Choroid plexus epithelial cell (primary cell): Measurements from ENCODE around the gene SYMPK.
"Not testable (repeated sequence)": the region's sequence is repeated elsewhere in the genome, so short reads cannot be mapped to it uniquely, and the experiment has no call there.

Source experiments
- DNase-seq: peaks from one replicate; pipeline ENCODE4 v3.0.0-alpha.2; 2010; ENCODE audit warnings: low read depth
- H3K4me3 ChIP-seq: 2 replicates; pipeline ENCODE4 v1.5.1; 2011; ENCODE audit warnings: low read depth, mild to moderate bottlenecking, control low read depth, low read length, moderate library complexity
- TF ChIP-seq, protein P1 (sequence below): conservative IDR thresholded peaks from 2 replicates; pipeline ENCODE4 v1.5.1; 2011; ENCODE audit warnings: low read depth, mild to moderate bottlenecking, control low read depth, inconsistent platforms, low read length, moderate library complexity

Gene SYMPK

DNA sequence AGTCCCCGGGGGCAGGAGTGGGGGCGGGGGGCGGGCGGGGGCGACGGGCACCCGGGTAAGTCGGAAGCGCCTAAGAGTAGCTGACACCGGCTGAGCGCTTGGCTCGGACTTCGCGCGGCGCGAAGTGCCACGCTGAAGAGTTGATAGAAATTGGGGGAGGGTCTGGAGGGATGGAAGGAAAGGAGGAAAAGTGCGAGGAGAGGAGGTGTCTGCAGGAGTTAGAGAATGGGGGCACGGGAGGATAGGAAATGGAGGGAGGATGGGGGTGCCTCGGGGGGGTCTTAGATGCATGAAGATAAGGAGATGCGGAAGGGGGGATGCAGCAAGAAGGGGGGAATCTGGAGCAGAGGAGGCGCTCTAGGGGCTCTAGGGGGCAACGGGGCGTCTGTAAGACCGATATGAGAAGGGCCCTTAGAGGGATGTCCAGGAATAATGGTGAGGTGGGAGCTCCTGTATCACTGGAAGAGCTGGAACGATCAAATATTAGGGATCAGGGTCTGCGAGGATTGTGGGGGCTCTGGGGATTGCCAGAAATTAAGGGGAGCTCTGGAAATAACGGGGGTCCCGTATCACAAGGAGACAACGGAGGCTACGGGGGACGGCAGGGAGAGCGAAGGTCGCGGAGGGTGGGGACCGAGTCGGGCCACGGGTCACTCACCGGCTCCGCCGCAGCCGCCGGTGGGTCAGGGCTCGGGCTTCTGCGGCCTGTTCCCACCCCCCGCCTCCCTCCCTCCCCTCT lies 39.1 kb upstream of the SYMPK start, which contains the start of gene MYPOP:
TSS of gene MYPOP (minus strand) at position 702 of the 739 bp plus-strand sequence. CDS start 840 bp downstream, outside the sequence.
- TF ChIP-seq, protein P1, sequence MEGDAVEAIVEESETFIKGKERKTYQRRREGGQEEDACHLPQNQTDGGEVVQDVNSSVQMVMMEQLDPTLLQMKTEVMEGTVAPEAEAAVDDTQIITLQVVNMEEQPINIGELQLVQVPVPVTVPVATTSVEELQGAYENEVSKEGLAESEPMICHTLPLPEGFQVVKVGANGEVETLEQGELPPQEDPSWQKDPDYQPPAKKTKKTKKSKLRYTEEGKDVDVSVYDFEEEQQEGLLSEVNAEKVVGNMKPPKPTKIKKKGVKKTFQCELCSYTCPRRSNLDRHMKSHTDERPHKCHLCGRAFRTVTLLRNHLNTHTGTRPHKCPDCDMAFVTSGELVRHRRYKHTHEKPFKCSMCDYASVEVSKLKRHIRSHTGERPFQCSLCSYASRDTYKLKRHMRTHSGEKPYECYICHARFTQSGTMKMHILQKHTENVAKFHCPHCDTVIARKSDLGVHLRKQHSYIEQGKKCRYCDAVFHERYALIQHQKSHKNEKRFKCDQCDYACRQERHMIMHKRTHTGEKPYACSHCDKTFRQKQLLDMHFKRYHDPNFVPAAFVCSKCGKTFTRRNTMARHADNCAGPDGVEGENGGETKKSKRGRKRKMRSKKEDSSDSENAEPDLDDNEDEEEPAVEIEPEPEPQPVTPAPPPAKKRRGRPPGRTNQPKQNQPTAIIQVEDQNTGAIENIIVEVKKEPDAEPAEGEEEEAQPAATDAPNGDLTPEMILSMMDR: peak; percentile 7

DNA sequence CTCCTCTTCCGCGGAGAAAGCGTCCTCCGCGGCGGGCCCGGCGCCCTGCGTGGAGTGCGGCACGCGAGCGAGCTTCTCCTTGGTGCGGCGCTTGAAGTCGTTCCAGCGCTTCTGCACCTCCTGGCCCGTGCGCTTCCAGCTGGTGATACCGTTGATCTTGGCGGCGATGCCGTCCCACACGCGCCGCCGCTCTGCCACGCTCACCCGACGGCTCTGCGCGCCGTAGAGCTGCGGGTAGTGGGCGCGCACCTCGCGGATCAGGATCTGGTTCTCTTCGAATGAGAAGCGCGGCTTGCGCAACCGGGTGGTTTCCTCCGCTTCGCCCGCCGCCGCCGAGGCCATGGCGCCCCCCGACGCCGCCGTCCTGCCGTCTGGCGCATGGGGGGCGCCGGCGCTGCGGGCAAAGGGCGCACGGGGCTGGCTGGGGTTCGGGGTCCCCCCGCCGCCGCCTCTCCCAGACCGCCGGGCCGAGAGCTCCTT lies 38.5 kb upstream of the SYMPK start:
- H3K4me3 ChIP-seq: peak overlapping the region; percentile 80
- DNase-seq: peak; percentile 57
- TF ChIP-seq, protein P1: no peak

More for the DNA sequence above, 39.1 kb upstream of the SYMPK start, which contains the start of gene MYPOP:
- H3K4me3 ChIP-seq: peak within 1 kb of the TSS; percentile 80
- DNase-seq: no peak

DNA sequence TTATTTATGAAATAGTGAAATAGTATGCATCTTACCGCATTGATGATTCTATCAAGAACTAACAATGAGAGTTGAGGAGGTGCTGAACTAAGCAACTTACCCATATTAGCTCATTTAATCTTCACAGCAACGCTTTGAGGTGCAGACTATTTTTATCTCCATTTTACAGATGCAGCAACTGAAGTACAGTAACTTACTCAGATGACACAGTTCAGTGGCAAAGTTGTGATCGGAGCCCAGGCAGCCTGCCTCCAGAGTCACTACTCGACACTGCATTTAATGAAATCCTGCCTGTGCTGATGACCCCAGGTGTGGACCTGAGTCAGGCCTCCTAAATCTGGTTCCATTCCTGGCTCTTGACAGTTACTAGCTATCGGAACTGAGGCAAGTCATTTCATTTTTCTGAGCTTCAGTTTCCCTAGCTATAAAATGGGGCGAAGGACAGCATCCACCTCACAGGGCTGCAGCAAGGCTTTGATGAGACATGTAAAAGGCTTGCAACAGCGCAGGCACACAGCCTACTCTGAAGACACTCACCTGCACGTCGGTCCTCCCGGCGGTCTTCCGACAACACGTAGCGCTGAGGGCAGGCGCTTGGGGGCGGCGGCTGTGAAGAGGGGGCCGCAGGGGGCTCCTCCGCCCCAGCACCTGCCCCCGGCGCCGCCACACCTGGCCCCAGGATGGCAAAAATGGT lies 37.9 kb upstream of the SYMPK start:
- peak overlapping the region; percentile 80 for H3K4me3 ChIP-seq
- DNase-seq: no peak
- TF ChIP-seq, protein P1: no peak

DNA sequence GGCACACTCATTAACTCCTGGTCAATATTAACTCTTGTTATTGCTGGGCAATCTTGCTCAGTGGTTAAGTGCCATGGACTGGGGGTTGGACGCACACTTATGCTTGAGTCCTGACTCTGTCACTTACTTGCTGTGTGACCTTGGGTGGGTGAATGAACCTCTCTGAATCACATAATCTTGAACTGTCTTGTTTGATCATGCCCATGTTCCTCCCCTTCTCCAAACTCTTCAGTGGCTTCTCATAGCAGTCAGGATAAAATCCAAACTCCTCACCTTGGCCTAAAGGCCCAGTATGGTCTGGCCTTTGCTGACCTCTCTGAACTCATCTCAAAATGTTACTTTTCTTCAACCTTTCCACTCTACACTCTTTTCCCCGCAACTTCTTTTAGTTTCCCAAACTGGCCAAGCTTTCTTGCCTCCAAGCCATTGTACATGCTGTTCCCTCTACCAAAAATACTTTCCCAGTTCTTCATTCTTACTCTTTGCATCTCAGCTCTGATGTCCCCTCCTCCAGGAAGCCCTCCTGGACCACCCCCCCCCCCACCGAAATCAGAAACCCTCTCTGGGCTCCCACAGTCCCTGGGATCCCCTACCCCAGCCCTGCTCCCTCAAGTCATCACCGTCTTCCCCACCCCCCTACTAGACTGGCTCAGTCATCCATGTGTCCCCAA lies 37.1 kb upstream of the SYMPK start:
- no peak overlapping the region for H3K4me3 ChIP-seq
- no peak for DNase-seq
- TF ChIP-seq, protein P1: no peak

DNA sequence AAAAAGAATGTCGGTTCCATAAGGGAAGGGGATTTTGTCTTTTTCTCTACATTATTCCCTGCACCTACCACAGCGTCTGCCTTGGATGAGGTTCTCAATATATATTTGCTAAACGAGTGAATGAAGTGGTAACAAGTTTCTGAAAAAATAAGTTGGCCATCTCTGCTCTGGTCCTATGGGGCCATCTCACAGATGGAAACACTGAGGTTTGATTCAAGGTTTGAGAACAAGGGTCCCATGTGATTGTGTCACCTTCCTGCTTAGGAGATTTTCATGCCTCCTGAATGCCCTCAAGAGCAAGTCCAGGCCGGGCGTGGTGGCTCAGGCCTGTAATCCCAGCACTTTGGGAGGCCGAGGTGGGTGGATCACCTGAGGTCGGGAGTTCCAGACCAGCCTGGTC lies 36.3 kb upstream of the SYMPK start:
- TF ChIP-seq, protein P1: no peak
- H3K4me3 ChIP-seq: no peak overlapping the region
- no peak for DNase-seq

DNA sequence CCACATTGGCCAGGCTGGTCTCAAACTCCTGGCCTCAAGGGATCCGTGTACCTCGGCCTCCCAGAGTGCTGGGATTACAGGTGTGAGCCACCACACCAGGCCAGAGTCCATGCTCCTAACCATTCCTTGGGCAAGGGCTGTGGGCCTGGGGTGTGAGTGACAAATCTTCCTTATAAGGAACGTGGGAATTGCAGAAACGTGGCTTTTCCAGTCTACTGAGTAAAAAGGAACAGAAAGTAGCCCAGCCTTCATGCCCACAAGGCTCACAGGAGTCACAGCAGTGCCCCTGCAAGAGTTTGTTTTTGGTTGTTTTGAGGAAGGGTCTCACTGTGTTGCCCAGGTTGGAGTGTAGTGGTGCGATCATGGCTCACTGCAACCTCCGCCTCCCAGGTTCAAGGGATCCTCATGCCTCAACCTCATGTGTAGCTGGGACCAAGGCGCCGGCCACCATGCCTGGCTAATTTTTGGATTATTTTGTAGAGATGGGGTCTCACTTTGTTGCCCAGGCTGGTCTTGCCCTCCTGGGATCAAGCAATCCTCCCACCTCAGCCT lies 34.4 kb upstream of the SYMPK start:
- TF ChIP-seq, protein P1: no peak

DNA sequence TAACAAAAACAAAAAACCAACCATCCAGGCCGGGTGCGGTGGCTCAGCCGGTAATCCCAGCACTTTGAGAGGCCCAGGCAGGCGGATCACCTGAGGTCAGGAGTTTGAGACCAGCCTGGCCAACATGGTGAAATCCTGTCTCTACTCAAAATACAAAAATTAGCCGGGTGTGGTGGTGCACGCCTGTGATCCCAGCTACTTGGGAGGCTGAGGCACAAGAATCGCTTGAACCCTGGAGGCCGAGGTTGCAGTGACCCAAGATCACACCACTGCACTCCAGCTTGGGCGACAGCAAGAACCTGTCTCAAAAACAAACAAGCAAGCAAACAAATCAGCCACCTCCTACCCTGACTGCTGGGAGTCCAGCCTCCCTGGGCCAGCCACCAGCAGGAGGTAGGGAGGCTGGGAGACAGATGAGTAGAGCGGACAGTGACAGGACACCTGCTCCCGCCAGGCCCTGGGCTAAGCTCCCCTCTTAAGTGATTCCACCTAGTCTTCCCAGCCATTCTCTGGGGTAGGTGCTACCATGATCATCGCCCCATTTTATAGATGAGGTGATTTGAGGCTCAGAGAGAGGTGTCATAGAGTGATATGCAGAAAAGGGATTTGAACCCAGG lies 33.1 kb upstream of the SYMPK start:
- DNase-seq, H3K4me3 ChIP-seq: not testable (repeated sequence)

More for the DNA sequence above, 34.4 kb upstream of the SYMPK start:
- H3K4me3 ChIP-seq: no peak overlapping the region
- no peak for DNase-seq
